ENCODE data around the gene CNGA4.

CNGA4 gene, protein sequence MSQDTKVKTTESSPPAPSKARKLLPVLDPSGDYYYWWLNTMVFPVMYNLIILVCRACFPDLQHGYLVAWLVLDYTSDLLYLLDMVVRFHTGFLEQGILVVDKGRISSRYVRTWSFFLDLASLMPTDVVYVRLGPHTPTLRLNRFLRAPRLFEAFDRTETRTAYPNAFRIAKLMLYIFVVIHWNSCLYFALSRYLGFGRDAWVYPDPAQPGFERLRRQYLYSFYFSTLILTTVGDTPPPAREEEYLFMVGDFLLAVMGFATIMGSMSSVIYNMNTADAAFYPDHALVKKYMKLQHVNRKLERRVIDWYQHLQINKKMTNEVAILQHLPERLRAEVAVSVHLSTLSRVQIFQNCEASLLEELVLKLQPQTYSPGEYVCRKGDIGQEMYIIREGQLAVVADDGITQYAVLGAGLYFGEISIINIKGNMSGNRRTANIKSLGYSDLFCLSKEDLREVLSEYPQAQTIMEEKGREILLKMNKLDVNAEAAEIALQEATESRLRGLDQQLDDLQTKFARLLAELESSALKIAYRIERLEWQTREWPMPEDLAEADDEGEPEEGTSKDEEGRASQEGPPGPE

DNA sequence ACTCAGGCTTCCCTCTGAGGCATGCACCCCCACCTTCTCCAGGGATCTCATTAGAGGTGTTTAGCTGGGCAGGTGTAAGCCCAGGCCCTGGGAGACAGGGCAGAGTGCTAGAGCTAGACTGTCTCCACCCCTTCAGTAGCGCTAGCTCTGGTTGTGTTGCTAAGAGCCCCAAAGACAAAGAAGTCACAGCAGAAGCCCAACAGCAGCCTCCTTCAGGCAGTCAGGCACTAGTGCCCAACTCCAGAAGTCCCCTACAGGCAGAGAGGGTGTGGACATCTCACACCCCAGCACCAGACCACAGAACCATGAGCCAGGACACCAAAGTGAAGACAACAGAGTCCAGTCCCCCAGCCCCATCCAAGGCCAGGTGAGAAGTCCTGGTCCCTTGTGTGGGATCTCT is at the start of gene CNGA4:
Gene CNGA4, plus strand, starts transcription at position 188 of the 400 bp plus-strand sequence. Its CDS starts 118 bp downstream, at position 306.
- DNase-seq = no peak

DNA sequence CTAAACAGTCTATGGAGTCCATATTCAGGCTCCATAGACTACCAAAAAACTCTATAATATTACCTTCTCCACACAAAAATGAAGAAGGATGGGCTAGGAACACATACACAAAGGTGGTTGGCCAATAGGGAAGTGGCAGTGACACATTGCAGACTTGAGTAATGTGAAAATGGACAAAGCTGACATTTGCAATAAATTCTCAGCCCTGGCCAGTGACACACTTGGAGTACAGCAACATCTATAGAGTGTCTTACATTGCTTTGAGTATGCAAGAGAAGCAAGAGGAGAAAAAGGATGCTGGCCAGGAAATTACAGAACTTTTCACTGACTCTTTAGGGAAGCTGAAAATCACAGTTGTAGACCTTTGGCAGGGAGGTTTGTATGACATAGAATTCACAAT is 47.1 kb upstream of the CNGA4 start:
- no peak for DNase-seq

DNA sequence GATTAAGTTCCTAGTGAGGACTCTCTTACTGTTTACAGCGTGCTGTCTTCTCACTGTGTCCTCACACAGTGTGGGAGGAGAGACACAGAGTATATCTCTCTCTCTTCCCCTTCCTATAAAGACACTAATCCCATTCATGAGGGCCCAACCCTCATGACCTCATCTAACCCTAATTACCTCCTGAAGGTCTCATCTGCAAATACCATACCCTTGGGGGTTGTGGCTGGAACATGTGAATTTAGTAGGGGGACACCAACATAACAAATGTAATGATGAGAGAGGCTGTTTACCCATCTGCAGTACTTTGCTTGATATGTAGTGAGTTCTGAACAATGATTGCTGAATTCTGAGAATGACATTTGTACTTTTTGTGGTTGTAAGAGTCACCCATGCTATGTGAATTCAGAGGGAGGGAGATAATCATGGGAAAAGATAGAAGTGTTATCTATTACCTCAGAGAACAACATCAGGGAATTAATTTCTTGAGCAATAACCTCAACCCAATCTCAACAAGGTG is 44.8 kb upstream of the CNGA4 start:
- no peak for DNase-seq

DNA sequence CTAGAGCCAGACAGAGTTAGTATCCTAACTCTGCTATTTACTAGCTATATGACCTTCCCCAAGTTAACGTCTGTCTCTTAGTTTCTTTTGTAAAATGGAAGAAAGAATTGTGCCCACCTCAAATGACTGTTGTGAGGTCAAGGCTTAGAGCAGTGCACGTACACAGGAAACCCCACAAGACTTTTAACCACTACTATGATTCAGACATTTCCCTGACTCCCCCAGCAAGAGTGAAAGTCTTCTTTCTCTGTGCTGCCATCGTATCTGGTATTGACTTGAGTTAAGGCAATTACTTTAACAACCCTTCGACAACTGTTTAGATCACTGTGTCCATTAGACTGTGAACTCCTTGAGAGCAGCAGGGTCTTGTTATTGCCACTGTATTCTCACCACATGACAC is 42.5 kb upstream of the CNGA4 start:
- no peak for DNase-seq

DNA sequence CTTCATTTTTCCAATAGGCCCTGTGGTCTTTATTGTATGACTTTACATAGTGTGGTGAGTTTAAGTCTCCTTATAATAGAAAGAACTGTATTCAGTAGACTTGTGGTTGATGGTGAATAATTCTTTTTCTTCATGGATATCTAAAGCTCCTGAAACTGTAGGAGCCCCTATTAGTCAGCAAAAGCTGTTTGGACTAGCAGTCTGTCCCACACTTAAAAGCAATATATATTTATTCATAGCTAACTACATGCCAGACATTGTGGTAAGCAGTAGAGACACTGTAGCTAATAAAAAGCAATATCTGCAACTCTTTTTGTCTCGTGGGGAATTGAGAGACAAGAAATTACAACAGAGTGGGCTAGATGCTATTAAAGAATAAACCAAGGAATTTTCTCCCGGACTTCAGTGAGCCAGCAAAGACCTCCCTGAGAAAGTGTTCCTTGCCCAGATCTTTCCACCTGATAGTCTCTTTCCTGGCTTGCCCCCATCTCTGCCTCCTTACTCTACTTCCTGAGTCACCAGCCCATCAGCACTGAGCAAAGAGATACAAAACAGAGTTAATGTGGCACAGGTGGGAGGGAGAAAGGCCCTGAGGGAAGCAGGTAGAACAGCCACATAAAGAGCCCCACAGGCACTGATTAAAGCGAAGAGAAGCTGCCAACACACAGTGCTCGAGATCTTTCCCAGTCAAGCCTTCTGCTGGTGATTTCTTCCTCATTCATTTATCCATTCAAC is 41.3 kb upstream of the CNGA4 start:
- no peak for DNase-seq

DNA sequence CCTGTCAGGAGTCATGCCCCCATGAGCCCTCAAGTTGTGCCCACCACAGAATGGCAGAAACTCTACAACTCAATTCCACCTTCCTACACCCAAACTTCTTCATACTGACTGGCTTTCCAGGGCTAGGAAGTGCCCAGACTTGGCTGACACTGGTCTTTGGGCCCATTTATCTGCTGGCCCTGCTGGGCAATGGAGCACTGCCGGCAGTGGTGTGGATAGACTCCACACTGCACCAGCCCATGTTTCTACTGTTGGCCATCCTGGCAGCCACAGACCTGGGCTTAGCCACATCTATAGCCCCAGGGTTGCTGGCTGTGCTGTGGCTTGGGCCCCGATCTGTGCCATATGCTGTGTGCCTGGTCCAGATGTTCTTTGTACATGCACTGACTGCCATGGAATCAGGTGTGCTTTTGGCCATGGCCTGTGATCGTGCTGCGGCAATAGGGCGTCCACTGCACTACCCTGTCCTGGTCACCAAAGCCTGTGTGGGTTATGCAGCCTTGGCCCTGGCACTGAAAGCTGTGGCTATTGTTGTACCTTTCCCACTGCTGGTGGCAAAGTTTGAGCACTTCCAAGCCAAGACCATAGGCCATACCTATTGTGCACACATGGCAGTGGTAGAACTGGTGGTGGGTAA is 39.6 kb upstream of the CNGA4 start, which contains the start of gene OR52W1:
Gene OR52W1, plus strand, starts transcription at position 51 of the 637 bp plus-strand sequence. Its CDS starts 0 bp downstream, at position 51.
- DNase-seq = no peak

DNA sequence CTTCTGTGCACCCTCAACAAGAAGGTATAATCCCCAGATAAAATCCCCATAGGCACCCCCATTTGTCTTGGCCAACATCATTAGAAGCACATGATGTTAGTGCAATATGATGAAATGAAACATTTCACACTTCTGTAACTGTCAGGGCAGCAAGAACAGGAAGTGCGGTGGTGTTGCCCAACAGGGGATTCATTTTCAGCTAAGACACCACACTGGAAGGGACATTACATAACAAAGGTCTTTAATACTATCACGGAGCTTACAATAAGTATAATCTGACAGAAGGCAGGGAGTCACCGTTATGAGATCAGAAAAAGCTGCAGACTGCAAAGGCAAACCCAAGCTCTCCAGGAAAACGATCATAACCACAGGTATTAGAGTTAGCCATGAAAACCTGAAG is 37.9 kb upstream of the CNGA4 start:
- no peak for DNase-seq

DNA sequence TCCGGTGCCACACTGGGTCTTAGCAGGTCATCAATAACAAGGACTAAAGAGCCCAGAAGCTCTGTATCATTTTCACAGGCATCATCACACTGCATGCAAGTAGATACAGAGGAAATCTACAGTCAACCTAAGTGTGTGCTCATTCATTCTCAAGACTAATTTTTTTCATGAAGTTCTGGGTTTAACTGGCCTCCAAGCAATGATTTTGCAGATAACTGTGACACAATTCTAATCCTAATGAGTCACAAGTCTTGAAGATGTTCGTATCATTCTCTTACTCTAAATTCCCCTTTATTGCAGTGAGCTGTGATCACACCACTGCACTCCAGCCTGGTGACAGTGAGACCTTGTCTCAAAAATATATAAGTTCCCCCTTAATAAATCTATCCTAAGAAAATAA is 37.4 kb upstream of the CNGA4 start:
- DNase-seq = no peak

DNA sequence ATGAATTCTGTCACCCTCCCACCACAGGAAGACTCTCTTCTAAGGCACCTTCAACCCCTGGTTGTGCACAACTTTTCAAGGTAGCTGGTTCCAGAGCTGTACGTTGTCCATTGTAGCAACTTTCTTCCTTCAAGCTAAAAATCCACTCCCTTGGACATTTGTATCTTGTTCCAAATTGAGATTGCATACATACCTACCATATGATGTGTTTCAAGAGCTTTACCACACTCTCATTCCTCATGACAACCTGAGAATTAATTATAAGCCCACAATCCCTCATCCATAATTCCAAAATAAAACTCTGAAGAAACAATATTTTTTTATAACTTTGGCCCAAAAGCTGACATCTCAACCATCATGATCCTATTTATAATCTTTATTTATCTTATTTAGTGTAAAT is 36.8 kb upstream of the CNGA4 start:
- no peak for DNase-seq

DNA sequence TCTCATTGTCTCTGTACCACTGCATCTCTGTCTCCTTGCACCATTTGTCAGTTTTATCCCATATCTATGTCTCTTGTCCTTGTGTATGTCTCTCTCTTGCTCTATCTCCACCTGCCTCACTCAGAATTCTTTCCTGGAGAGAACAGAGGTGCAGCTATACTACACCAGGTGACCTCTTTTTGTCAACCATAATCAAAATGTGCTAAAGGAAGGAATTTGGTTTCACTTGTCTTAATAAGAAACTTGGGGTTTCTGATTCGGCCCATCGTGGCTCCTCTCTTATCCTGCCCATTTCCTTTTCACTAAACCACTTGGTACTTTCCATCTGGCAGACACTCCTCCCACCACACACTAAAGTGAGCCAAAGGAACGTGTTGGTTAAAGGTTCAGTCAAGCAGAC is 35.6 kb upstream of the CNGA4 start:
- DNase-seq = no peak

DNA sequence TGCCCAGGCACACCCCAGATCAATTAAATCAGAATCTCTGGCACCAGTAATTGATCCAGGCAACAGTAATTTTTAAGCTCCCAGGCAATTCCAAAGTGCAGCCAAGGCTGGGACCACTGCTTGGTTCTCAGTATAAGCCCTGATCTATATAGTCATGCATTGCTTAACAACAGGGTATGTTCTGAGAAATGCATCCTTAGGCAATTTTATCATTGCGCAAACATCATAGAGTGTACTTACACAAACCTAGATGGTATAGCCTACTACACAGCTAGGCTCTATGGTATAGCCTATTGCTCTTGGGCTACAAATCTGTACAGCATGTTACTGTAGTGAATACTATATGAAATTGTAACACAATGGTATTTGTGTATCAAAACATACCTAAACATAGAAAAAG is 34.2 kb upstream of the CNGA4 start:
- DNase-seq = no peak

DNA sequence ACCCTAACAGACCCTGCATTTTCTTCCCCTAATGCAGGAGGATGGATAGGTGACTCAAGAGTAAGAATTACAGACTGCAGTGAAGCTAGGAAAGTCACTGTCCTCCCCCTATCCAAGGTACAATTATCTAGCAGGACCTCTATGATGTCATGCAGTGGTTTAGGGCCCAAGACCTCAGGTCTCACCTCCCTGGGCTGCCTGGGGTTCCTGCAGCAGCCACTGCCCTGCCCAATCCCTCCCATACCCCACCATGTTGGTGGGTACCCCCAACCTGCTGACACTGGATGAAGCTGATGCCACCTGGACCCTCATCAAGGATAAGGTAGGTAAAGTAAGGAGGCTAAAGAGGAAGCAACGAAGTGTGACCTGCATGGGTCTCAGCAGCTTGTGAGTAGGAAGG is 33.5 kb upstream of the CNGA4 start, which contains the start of gene C11orf42:
Gene C11orf42, plus strand, starts transcription at position 192 of the 400 bp plus-strand sequence. Its CDS starts 59 bp downstream, at position 251.
- no peak for DNase-seq

DNA sequence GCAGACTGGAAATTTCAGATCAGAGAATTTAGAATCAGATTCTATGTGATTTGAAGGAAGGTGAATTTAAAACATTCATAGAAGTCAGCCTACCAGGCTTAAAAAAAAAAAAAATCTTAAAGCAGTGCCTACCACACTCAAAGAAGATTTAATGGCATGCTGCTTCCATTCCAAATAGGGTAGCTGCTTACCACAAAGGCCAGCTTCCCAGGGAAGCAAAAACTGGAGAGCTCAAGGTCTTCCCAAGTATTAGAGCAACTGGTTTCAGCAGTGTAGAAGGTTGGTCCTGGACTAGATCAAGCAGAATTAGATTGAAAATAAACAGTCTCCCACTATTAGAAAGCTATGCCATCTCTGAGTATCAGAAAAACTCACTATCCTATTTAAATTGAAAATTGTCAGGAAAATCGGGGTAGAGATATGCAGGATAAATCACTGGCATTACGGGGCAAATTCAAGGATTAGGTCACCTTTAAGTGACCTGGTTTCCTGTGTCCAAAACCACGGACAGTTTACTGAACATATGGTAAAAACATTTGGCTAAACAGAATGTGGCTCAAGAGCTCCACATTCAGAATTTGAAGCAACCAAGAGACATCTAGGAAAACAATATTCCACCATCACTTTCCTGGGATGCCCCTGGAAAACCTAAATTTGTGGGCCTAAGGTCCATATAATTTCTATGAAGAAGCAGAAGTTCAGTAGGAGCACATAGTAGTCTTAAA is 32.3 kb upstream of the CNGA4 start:
- no peak for DNase-seq

DNA sequence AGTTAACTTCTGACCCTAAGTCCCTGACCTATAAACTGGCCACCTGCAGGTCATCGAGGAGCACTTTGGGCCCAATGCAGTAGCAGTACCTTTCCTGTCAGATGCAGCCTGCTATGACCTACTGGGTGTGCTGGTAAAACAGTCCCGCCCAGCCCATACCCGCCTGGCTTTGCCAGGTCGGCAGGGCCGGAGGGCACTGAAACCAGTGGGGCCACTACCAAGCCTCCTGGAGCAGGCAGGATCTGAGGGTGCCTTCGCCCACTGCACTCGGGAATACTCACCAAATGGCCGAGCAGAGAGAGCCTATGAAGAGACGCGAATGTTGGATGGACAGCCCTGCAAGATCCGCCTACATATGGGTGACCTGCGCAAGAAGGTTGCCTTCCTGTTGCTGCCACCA is 29.1 kb upstream of the CNGA4 start:
- DNase-seq = no peak

DNA sequence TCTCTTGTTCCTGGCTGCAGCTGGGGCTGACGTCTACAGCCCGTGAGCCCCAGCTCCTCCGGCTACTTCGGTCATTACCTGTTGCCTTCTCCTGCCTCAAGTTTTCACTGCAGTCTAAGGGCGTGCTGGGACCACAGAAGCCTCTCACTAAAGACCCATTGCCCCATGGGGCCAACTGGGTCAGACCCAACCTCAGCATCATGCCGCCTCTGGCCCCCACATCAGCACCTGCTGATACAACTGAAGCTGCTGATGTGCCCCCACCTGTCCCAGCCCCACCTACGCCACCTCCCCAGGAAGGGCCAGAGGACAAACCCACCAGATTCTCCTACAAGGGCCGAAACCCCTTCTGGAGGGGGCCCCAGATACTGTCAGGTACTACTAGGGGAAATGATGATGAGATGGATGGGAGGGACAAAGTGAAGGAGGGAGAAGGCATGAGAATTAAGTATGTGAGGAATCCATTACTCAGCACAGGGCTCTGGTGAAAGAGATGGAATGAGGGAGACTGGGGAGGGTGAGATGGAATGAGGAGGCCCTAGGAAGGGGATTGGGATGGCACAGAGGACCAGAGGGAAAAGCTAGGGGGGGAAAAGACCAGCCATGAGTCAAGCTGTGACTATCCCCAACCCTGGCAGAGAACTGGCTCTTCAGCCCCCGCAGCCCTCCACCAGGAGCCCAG is 28.5 kb upstream of the CNGA4 start:
- DNase-seq = no peak

DNA sequence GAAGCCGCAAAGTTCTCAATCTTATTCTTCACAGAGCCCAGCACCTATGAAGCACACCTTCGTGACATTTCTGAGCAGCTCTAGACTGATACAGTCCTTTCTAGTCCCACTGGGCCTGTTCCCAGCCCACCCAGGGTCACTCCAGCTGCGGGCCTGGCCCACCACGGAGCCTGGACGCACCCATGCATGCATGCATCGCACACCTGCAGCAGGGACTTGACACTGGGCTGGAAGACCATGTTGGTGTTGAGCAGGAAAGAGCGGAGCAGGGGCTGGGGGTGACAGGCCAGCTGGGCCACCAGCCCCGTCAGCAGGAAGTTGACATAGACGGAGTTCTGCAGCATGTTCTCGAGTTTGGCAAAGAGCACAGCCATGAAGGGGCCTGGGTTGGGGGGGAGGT is 24.4 kb upstream of the CNGA4 start:
- DNase-seq = no peak

DNA sequence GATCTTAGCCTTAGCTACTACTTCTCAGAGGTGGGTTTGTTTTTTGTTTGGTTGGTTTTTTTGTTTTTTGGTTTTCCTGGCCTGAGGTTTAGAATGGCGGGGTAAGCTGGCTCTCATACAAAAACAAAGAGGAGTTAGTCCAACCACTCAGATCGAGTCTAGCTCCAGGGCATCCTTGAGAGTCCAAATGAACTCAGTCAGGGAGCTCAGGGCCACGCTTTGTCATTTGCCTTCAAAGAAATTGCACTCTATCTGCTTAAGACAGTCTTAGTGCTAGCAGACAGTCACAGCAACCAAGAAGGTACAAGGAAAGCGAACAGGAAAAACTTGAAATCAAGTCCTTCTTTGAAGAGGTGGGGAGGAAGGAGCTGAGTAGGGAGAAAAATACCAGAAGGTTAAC is 22.4 kb upstream of the CNGA4 start:
- DNase-seq = no peak

DNA sequence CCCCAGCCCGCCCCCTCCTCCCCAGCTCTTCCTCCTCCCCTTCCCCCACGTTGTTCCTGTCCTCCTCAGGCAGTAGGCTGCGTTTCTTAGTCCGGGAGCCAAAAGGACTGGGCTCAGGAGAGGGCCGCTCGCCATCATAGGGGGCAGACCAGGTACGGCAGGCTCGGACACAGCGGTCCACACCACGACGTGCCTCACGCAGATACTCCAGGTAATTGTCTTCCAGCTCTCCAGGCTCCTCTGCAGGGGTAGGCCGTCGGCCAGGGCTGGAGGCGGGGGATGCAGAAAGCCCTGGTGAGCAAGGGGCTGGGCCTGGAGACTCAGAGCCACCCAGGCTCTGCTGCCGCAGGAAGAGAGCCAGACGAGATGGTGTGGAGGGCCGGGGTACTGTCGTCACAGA is 21.2 kb upstream of the CNGA4 start:
- DNase-seq = no peak

DNA sequence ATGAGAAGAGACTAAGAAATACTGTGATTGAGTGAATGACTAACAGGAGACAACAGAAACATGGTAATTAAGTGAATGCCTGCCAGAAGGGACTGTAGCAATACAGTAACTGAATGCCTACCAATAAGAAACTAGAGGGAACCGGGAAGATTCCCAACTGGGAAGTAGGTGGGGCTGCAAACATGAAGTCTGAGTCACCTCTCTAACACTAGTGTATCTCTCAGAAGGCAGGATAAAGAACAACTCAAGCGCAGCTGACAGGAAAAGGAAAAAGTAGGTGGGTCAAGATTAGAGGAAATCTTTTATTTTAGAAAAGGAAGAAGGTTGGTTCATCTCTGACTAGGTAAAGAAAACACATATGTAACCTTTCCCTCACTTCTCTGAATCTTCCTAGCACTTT is 19.5 kb upstream of the CNGA4 start:
- DNase-seq = no peak

DNA sequence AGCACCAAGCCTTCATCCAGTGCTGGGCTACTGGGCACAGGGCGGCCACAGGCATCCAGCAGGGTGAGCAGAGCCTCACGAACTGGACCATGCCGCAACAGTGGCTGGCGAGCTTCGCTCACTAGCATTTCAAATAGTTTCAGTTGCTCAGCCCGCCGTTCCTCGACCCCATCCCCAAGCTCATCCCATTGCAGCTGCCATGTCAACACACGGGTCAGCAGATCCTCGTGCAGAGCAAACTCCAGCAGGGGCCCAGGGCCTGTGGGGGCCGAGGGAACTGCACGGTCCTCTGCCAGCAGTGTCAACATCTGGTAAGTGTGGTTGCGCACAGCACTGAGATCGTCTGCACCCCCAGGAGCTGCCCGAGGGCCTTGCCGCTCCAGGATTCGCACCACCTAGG is 15.0 kb upstream of the CNGA4 start:
- no peak for DNase-seq

DNA sequence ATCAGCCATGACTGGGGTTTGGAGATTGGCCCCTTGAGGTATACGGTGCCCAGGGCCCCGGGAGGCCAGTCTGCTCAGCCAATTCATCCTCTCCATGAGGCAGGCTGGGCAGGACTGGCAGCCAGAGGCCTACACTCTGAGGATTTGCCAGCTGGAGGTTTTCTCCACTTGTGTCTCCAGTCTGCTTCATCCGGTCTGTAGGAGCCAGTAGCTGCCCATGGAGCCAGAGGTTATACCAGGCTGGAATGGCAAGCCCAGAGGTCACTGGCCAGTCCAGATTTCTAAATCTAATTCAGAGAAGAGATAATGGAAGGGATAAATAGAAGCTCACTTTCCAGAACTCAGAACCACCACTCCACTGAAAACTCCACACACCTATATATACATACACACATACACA is 14.5 kb upstream of the CNGA4 start:
- DNase-seq = no peak

DNA sequence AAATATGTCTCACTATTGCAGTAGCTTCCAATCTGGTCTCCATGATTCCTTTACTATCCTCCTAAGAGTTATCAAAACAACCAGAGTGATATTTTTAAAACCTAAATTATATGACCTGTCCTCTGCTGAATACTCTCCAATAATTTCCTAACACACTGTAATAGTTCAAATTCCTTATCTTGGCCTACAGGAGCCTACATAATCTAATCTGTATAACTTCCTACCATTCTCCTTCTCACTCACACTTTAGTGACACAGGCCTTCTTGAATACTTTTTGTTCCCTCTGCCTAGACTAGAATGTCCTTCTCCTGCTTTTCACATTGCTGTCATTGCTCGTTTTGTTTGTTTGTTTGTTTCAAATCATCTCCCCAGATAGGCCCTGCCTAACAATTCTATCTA is 13.9 kb upstream of the CNGA4 start:
- no peak for DNase-seq

All from CD4-positive, alpha-beta T cell treated with Interleukin-17A for 4 hours (primary cell).